NCI-H510A (cell line): ENCODE data around the gene PMF1.

Source experiments
- DNase-seq: peaks from one replicate; lab custom pipeline; 2025; lab: John Stamatoyannopoulos, UW

PMF1 gene

DNA sequence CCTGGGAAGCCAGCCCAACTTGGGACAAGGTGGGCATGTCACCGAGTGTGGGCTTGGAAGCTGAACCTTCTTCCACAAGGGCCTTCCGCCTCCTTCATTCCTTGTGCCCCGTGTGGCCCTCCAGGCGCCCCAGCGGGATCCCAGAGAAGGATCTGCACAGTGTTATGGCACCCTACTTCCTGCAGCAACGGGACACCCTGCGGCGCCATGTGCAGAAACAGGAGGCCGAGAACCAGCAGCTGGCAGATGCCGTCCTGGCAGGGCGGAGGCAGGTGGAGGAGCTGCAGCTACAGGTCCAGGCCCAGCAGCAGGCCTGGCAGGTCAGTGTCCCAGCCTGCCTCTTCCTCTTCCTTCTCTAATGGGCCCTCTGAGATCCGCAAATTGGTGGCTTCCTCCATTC is 23.4 kb downstream of the PMF1 start:
- DNase-seq = no peak

GRCh38 chr1:156238248-156238647 is 25.4 kb downstream of the PMF1 start:
- DNase-seq = no peak

- DNase-seq = no peak
These were observed 28.6 kb downstream of the PMF1 start for GRCh38 chr1:156241311-156241811.

GRCh38 chr1:156241926-156242325 is 29.1 kb downstream of the PMF1 start, which contains the start of gene BGLAP:
BGLAP (plus strand) TSS chr1:156242184; CDS start chr1:156242232, 48 bp downstream.
- DNase-seq = no peak

- DNase-seq = no peak
These were observed 29.9 kb downstream of the PMF1 start for GRCh38 chr1:156242738-156243137.

- DNase-seq = no peak
These were observed 31.3 kb downstream of the PMF1 start for GRCh38 chr1:156244126-156244525.

DNA sequence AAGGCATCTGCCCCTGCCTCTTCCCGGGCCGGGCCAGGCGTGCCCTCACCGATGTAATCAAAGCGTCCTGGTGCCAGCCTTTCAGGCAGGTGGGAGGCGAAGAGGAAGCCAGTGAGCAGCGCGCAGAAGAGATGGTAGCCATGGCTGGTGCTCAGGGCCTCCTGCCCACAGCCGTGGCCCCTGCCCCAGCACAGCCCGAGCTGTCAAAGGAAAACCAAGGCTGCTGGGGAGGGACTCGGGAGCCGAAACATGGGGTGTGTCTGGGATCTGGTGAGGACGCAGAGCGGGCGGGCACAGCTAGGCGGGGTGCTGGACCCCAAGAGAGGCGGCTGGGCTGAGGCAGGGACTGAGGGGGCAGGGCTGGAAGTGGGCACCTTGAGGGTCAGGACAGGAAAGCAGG is 31.9 kb downstream of the PMF1 start:
- no peak for DNase-seq

DNA sequence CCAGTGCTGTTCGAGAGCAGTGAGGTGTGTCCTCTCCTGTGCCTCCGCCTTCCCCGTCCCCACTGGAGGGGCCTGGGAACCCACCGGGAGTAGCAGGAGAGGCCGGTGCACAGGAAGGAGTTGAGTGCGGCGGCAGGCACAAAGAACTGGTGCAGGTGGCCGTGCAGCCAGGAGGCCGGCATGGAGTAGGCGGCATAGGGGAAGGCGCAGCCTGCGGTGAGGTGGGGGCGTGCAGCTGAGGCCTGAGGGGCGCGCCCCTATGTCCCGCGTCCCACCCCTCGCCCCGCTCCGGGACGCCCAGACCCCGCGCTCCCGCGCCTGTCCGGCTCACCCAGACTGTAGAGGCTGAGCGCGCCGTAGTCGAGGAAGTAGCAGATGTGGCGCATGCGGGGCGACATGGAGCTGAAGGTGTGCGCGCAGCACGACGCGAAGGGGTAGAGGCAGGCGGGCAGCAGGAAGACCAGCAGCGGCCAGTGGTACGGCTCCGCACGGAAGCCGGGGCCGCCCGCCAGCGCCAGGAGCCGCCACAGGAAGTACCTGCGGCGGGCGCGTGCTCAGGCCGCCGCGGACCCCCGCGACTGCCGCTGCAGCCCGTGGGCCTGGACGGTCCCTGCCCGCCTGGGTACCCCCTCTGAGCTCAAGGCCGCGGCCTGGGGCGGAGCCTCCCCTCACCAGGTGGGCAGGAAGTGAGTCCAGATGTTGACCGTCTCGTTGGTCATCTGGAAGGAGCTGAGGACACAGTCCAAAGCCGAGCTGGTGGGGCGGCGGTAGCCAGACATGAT is 32.8 kb downstream of the PMF1 start:
- DNase-seq = peak; percentile 45

DNA sequence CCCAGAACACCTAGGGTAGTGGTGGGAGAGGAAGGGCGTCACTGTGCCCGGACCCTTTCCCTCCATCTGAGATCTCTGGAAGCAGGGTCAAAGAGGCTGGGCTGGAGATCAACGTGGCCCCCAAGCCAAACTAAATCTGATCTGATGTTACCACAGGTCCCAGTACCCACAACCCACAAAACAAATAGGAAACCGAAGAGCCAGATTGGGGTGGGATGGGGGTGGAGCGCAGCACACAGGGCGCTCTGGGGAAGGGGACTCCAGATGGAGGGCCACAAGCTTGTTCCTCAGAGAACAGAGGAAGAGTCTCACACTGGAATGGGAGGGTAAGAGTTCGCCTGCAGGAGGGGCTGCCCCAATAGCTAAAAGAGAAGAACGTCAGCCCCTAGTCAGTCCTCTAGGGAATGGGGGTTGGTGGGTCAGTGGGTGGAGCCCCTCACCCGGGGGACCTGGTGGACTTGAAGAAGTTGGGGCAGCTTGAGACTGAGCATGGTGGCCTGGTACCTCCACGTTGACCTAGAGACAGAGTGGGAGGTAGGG is 33.5 kb downstream of the PMF1 start:
- no peak for DNase-seq

- no peak for DNase-seq
These were observed 34.1 kb downstream of the PMF1 start for GRCh38 chr1:156246781-156247459.

- no peak for DNase-seq
These were observed 34.9 kb downstream of the PMF1 start, which contains the start of gene PAQR6 for GRCh38 chr1:156247460-156248322. PAQR6 (minus strand) TSS chr1:156248056; CDS start chr1:156246731, 1,325 bp downstream.

DNA sequence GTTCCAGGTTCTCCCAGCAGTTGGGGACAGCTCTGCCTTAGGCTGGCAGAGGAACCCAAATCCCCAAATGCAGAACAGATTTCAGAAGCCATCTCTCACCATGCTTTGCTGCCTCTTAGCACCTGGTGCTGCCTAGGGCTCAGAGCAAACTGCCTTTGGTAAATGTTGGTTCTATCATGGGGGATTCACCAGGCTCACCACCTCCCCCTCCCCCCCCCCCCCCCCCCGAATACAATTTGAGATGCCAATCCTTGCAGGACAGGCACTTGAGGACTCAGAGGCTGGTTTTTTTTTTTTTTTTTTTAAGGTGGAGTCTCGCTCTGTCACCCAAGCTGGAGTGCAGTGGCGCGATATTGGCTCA is 35.5 kb downstream of the PMF1 start:
- no peak for DNase-seq

- DNase-seq = no peak
These were observed 36.8 kb downstream of the PMF1 start for GRCh38 chr1:156249593-156249992.

- no peak for DNase-seq
These were observed 38.7 kb downstream of the PMF1 start for GRCh38 chr1:156251527-156251926.

GRCh38 chr1:156253634-156254033 is 40.8 kb downstream of the PMF1 start:
- no peak for DNase-seq

GRCh38 chr1:156257711-156258110 is 44.9 kb downstream of the PMF1 start:
- no peak for DNase-seq

GRCh38 chr1:156258859-156259258 is 46.1 kb downstream of the PMF1 start:
- DNase-seq = no peak

GRCh38 chr1:156259805-156260204 is 47.0 kb downstream of the PMF1 start:
- DNase-seq = no peak

DNA sequence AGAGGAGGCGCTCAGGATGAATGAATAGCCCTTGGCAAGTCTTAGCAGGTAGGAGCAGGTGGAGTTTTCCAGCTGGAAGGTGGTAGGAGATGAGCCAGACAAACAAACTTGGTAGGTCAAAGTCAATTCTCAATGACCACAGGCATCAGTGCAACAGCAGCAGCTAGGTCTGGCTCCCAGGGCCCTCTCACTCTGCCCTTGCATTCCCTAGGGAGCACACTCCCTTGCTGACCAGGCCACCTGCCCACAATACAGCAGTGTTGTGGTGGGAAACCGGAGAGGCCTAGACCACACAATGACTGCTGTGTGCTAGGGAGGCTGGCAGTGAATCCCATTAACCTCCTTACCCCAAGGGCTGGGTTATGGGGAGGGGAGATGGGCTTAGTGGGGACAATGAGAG is 48.1 kb downstream of the PMF1 start:
- no peak for DNase-seq

DNA sequence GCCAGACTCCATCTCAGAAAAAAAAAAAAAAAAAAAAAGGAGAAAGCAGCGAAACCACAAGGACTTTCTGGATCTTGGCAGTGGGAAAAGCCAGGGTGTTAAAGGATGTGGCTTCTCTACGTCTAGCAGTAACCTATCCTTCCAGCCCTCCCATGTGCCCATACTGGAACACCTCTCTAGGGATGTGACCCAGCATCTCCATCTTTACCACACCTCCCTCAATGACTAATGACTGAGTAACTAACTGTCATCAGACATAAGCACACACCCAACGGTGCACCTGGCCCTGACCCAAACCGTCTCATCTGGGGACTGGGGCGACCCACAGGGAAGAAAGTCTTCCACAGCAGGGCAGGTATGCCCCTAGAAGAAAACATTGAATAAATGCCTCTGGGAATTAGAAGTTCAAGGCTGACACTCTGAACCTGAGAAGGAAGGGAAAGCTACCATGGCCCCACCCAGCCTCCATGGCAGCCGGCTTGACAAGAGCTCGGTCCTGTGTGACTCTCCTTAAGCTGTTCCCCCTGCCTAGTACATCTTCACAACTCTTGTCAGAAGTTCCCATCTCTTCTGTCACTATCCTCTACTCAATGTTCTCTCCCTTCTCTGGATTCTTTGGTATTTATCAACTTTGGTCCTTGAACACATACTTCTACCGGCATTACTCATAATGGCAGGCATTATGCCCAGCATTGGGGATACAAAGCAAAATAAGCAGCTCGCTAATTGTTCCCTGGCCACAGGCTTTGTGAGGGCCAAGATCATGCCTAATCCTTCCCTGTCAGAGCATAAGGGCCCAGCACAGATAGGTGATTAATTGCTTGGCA is 49.9 kb downstream of the PMF1 start:
- DNase-seq = no peak

GRCh38 chr1:156263288-156263655 is 50.5 kb downstream of the PMF1 start:
- no peak for DNase-seq
